SK-N-SH (cell line): ENCODE results near the gene BCR.

Source experiments
- CTCF ChIP-seq: fragments of 200-600 bp; sonication (generic); IDR thresholded peaks from 2 replicates; pipeline ENCODE4 v1.6.1; 2017; ENCODE audit warnings: antibody characterized with exemption, mild to moderate bottlenecking, moderate library complexity
- EP300 ChIP-seq, 2 experiments: IDR thresholded peaks; 2 replicates each; pipeline versions ENCODE4 v1.4.0 to v1.6.1; 2012; ENCODE audit warnings: borderline replicate concordance in 1 of 2, low read depth in 1 of 2, low read length in 1 of 2
- EZH2phosphoT487 ChIP-seq: fragments of 200-600 bp; sonication (generic); IDR thresholded peaks from 2 replicates; pipeline ENCODE4 v1.6.1; 2017; ENCODE audit warnings: low read depth, mixed run types, mild to moderate bottlenecking, antibody characterized with exemption, moderate library complexity, borderline replicate concordance
- FOXM1 ChIP-seq: IDR thresholded peaks from 2 replicates; pipeline ENCODE4 v1.4.0; 2012; ENCODE audit warnings: low read depth, mild to moderate bottlenecking
- GATA2 ChIP-seq: sonication (generic); formaldehyde crosslinking; IDR thresholded peaks from 2 replicates; pipeline ENCODE4 v1.5.0; 2020; ENCODE audit warnings: mild to moderate bottlenecking, missing genetic modification reagents
- MAX ChIP-seq: IDR thresholded peaks from 2 replicates; pipeline ENCODE4 v1.4.0; 2012; ENCODE audit warnings: low read depth
- NRF1 ChIP-seq: IDR thresholded peaks from 2 replicates; pipeline ENCODE4 v1.6.1; 2012; ENCODE audit warnings: low read depth, mild to moderate bottlenecking, low read length
- POLR2AphosphoS5 ChIP-seq: IDR thresholded peaks from 2 replicates; pipeline ENCODE4 v1.6.1; 2012; ENCODE audit warnings: low read depth, low read length
- REST ChIP-seq: IDR thresholded peaks from 2 replicates; pipeline ENCODE4 v1.6.1; 2012; ENCODE audit warnings: mild to moderate bottlenecking, low read depth, low read length, moderate library complexity
- RFX5 ChIP-seq: IDR thresholded peaks from 2 replicates; pipeline ENCODE4 v1.6.1; 2012; ENCODE audit warnings: mild to moderate bottlenecking, improper control_type of control experiment, low read length
- RXRA ChIP-seq: IDR thresholded peaks from 2 replicates; pipeline ENCODE4 v1.4.0; 2012; ENCODE audit warnings: low read depth, mild to moderate bottlenecking, borderline replicate concordance
- USF2 ChIP-seq: fragments of 150-350 bp; IDR thresholded peaks from 2 replicates; pipeline ENCODE4 v1.6.1; 2017; ENCODE audit warnings: antibody characterized with exemption, low read length, low read depth, borderline replicate concordance
- ZBTB33 ChIP-seq: IDR thresholded peaks from 2 replicates; pipeline ENCODE4 v1.4.0; 2012; ENCODE audit warnings: low read depth, borderline replicate concordance
- TF ChIP-seq, protein P1 (sequence below): IDR thresholded peaks from 2 replicates; pipeline ENCODE4; 2012

DNA sequence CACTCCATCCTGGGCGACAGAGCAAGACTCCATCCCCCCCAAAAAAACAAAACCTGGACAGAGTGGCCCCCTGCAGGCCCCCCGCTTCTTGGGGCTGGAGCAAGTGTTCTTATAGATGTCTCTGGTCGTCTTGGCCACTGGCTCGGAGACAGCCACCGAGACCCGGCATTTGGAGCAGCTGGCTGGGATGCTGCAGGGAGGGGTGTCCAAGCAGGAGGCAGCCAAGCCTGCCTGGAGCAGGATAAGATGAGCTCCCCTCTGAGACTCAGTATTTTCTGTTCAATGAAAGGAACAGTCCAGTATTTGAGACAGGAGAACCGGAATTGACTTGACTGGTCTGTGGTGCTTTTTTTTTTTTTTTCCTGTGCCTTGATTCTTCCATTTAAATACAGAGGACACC lies 44.5 kb downstream of the BCR start:
- TF ChIP-seq MAX, result no peak
- no peak for TF ChIP-seq ZBTB33
- no peak for TF ChIP-seq CTCF
- no peak for TF ChIP-seq EP300 (IDR thresholded peaks at IDR 0.05; ENCODE audit: borderline replicate concordance in 1 of 2, low read depth in 1 of 2, low read length in 1 of 2)
- no peak for TF ChIP-seq FOXM1
- no peak for TF ChIP-seq POLR2AphosphoS5
- TF ChIP-seq USF2, result no peak
- TF ChIP-seq REST, result no peak
- TF ChIP-seq, protein P1, sequence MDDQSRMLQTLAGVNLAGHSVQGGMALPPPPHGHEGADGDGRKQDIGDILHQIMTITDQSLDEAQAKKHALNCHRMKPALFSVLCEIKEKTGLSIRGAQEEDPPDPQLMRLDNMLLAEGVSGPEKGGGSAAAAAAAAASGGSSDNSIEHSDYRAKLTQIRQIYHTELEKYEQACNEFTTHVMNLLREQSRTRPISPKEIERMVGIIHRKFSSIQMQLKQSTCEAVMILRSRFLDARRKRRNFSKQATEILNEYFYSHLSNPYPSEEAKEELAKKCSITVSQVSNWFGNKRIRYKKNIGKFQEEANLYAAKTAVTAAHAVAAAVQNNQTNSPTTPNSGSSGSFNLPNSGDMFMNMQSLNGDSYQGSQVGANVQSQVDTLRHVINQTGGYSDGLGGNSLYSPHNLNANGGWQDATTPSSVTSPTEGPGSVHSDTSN, result no peak
- no peak for TF ChIP-seq NRF1
- no peak for TF ChIP-seq RFX5
- TF ChIP-seq EZH2phosphoT487, result no peak
- TF ChIP-seq RXRA, result no peak
- no peak for TF ChIP-seq GATA2 (CRISPR knock-in tag)
